ENCODE measurements around the gene APEH. TPM values are rescaled to one million over a fixed set of nuclear protein-coding genes. Genes with fewer than 3 reads are reported as not detected.
A peak's percentile ranks its signal among the peaks of the same experiment; 100 is the strongest.

Gene APEH
- total and polyA plus RNA-seq, 12 donors, result 18.2 to 140 (median 108) TPM

GRCh38 chr3:49670940-49671290 lies 3.2 kb upstream of the APEH start:
- Histone ChIP-seq H3K27ac (no peak overlapping the region), H3K4me3 (no peak overlapping the region), H3K27me3 (no peaks in the 10 kb centered on the region), H3K4me1 (peaks cover 0 to 21% (median 17%) of the 10 kb centered on the region in 9 donors), H3K9me3 (no peaks in the 10 kb centered on the region), H3K36me3 (peaks cover 0 to 4% (median 3%) of the 10 kb centered on the region in 9 donors)
- intact Hi-C loops (cut with DNase I), result loop anchor here in 8 of 10 donors (1.0 to 10.0 kb wide), 8 partner anchors 130 to 214 kb away; partner anchors contain the start of gene DAG1 (in 2 of the 8)
- no peak for TF ChIP-seq CTCF (IDR thresholded peaks at IDR 0.05)
- DNase-seq (no peak), ATAC-seq (no peak)
- WGBS, 2 donors, result 62 to 65% methylated on average over 6 of the region's 6 CpGs

- H3K9me3 ChIP-seq, result no peaks in the 10 kb centered on the region
- H3K27me3 ChIP-seq, result no peaks in the 10 kb centered on the region
- peak in 1 of 8 donors; percentile 12 for ATAC-seq
- DNase-seq, result peak; percentile 53 to 57
- WGBS, 2 donors, result 39 to 42% methylated on average over 11 of the region's 11 CpGs
- no peak overlapping the region for H3K4me3 ChIP-seq
- TF ChIP-seq CTCF (IDR thresholded peaks at IDR 0.05), result peak; percentile 54 to 91 (median 81)
- peaks cover 0 to 21% (median 17%) of the 10 kb centered on the region in 9 donors for H3K4me1 ChIP-seq
- peaks cover 0 to 11% (median 10%) of the 10 kb centered on the region in 9 donors for H3K36me3 ChIP-seq
- intact Hi-C loops (cut with DNase I), result loop anchor here in 8 of 10 donors (1.0 to 10.0 kb wide), 8 partner anchors 131 to 214 kb away; partner anchors contain the start of gene DAG1 (in 2 of the 8)
- no peak overlapping the region for H3K27ac ChIP-seq
Measured at GRCh38 chr3:49671291-49672288, 2.6 kb upstream of the APEH start.

- peak in 1 of 8 donors; percentile 0 for ATAC-seq
- no peak for TF ChIP-seq CTCF (IDR thresholded peaks at IDR 0.05)
- Histone ChIP-seq H3K4me3 (peak overlapping the region; percentile 61 to 99 (median 84)), H3K36me3 (peaks cover 0 to 27% (median 23%) of the 10 kb centered on the region in 9 donors), H3K27me3 (no peaks in the 10 kb centered on the region), H3K27ac (peak overlapping the region; percentile 77 to 97 (median 92)), H3K9me3 (no peaks in the 10 kb centered on the region), H3K4me1 (peaks cover 0 to 21% (median 17%) of the 10 kb centered on the region in 9 donors)
- intact Hi-C loops (cut with DNase I), result loop anchor here in 3 of 10 donors (5.0 to 10.0 kb wide), 4 partner anchors 136 to 216 kb away; partner anchors contain the start of gene DAG1 (in 2 of the 3)
- DNase-seq, result no peak
- 19 to 21% methylated on average over 17 of the region's 17 CpGs for WGBS, 2 donors
Measured at GRCh38 chr3:49673121-49673714, 933 bp upstream of the APEH start.

GRCh38 chr3:49674497-49674983 lies 389 bp downstream of the APEH start:
- DNase-seq, result peak in 1 of 2 donors; percentile 19
- H3K27me3 ChIP-seq, result no peaks in the 10 kb centered on the region
- H3K4me1 ChIP-seq, result peaks cover 0 to 21% (median 17%) of the 10 kb centered on the region in 9 donors
- H3K9me3 ChIP-seq, result no peaks in the 10 kb centered on the region
- peak overlapping the region in 9 of 10 donors; percentile 79 to 97 (median 92) for H3K27ac ChIP-seq
- peak; percentile 6 to 58 (median 14) for ATAC-seq
- peak in 2 of 9 donors; percentile 24 to 28 for TF ChIP-seq CTCF (IDR thresholded peaks at IDR 0.05)
- WGBS, 2 donors, result 8 to 13% methylated on average over 32 to 34 of the region's 34 CpGs
- H3K36me3 ChIP-seq, result peaks cover 0 to 40% (median 37%) of the 10 kb centered on the region in 9 donors
- intact Hi-C loops (cut with DNase I), result loop anchor here in 3 of 10 donors (5.0 to 10.0 kb wide), 4 partner anchors 137 to 217 kb away; partner anchors contain the start of gene DAG1 (in 2 of the 3)
- H3K4me3 ChIP-seq, result peak overlapping the region; percentile 61 to 99 (median 84)
